Astrocyte of the cerebellum (primary cell): ENCODE measurements around the gene SERF2.

Experiments used
- DNase-seq: peaks from one replicate; pipeline ENCODE4 v3.0.0-alpha.2; 2011; ENCODE audit warnings: low read depth
- H3K4me3 ChIP-seq: 2 replicates; pipeline ENCODE4 v1.5.1; 2011; ENCODE audit warnings: mild to moderate bottlenecking, low read depth, low read length, moderate library complexity
- CTCF ChIP-seq: IDR thresholded peaks from 2 replicates; pipeline ENCODE4 v1.5.1; 2012; ENCODE audit warnings: low read length, low read depth, moderate library complexity, mild to moderate bottlenecking; ENCODE audit errors: missing control alignments
- in situ Hi-C: cut with HindIII; loops from 2 replicates; pipeline ENCODE4 v1.10.0; 2017; ENCODE audit warnings: low sequenced_read_pairs

SERF2 gene

GRCh38 chr15:43792761-43793476, 799 bp downstream of the SERF2 start:
- no peak for DNase-seq
- TF ChIP-seq CTCF: no peak
- in situ Hi-C loops: no loop called here
- H3K4me3 ChIP-seq: peak overlapping the region; percentile 99

- H3K4me3 ChIP-seq: peak overlapping the region; percentile 99
- TF ChIP-seq CTCF: no peak
- no peak for DNase-seq
- in situ Hi-C loops: no loop called here
These were observed 1.5 kb downstream of the SERF2 start for GRCh38 chr15:43793647-43794046.

- DNase-seq: no peak
- TF ChIP-seq CTCF: no peak
- in situ Hi-C loops: no loop called here
- peak overlapping the region; percentile 2 for H3K4me3 ChIP-seq
These were observed 2.3 kb downstream of the SERF2 start for GRCh38 chr15:43794269-43795037.

GRCh38 chr15:43795197-43795596, 3.1 kb downstream of the SERF2 start:
- in situ Hi-C loops: no loop called here
- DNase-seq: no peak
- H3K4me3 ChIP-seq: no peak overlapping the region
- no peak for TF ChIP-seq CTCF

GRCh38 chr15:43795997-43796396, 3.9 kb downstream of the SERF2 start:
- in situ Hi-C loops: no loop called here
- no peak overlapping the region for H3K4me3 ChIP-seq
- TF ChIP-seq CTCF: no peak
- DNase-seq: no peak

GRCh38 chr15:43796566-43796965, 4.4 kb downstream of the SERF2 start:
- no peak for DNase-seq
- in situ Hi-C loops: no loop called here
- H3K4me3 ChIP-seq: no peak overlapping the region
- TF ChIP-seq CTCF: no peak
